Adrenal gland (tissue), 12 donors: Measurements from ENCODE around the gene POLD3. TPM values are rescaled to one million over a fixed set of nuclear protein-coding genes. Genes with fewer than 3 reads are reported as not detected.

Source experiments
- DNase-seq, 7 donors: peaks; one replicate each; pipeline ENCODE4 v3.0.0-alpha.2; 2019 to 2020
- H3K27ac ChIP-seq, 5 donors: fragments of 200-600 bp; sonication (generic) in 4 of 5; 1 replicate in 3 of 5; 2 replicates in 2 of 5; pipeline versions ENCODE4 v1.5.1 to v1.8.0; 2016 to 2020; ENCODE audit warnings: mild to moderate bottlenecking in 1 of 5
- H3K27me3 ChIP-seq: fragments of 200-600 bp; 2 replicates; pipeline ENCODE4 v1.8.0; 2021
- H3K36me3 ChIP-seq, 2 donors: fragments of 200-600 bp; replicated peaks in 1 of 2; 1 replicate in 1 of 2; 2 replicates in 1 of 2; pipeline versions ENCODE4 v1.5.1 to v1.8.0; 2018 to 2022
- H3K4me1 ChIP-seq, 2 donors: fragments of 200-600 bp; replicated peaks in 1 of 2; 1 replicate in 1 of 2; 2 replicates in 1 of 2; pipeline versions ENCODE4 v1.5.1 to v1.8.0; 2018 to 2021
- H3K4me3 ChIP-seq, 4 donors: fragments of 200-600 bp; sonication (generic) in 3 of 4; one replicate each; pipeline ENCODE4 v1.5.1; 2016 to 2018
- H3K9me3 ChIP-seq, 3 donors: fragments of 200-600 bp; sonication (generic) in 1 of 3; replicated peaks in 1 of 3; 1 replicate in 2 of 3; 2 replicates in 1 of 3; pipeline versions ENCODE4 v1.5.1 to v1.8.0; 2016 to 2021
- CTCF ChIP-seq, 6 experiments: fragments of 450-650 bp in 4 of 6; fragments of 200-600 bp in 2 of 6; sonication (generic) in 1 of 6; IDR thresholded peaks; 1 replicate in 5 of 6; 2 replicates in 1 of 6; pipeline versions ENCODE4 v1.5.1 to v1.8.0; 2016 to 2021; ENCODE audit warnings: antibody characterized with exemption in 6 of 6, mild to moderate bottlenecking in 2 of 6, moderate library complexity in 1 of 6
- POLR2A ChIP-seq, 2 donors: fragments of 450-650 bp; IDR thresholded peaks; one replicate each; pipeline ENCODE4 v1.6.1; 2017; ENCODE audit warnings: antibody characterized with exemption in 2 of 2, mild to moderate bottlenecking in 2 of 2, moderate library complexity in 1 of 2
- WGBS, 4 donors: extraction: QIAGEN DNeasy Blood & Tissue Kit in 2 of 4; methylation state at CpG; one replicate each; pipeline versions ENCODE4 v1.1.5 to v1.1.7; 2013 to 2017; 5-methylcytosine and 5-hydroxymethylcytosine counted together
- intact Hi-C, 2 donors: fragments of 100-400 bp; cut with DNase I; formaldehyde crosslinking; loops; one replicate each; pipeline versions ENCODE4 v1.14.1 to v1.15.0; 2022 to 2023
- polyA plus RNA-seq, 3 donors: library from polyadenylated mRNA; stranded (reverse); fragments of 200-250 nt in 2 of 3; fragments of 350-450 nt in 1 of 3; fragmentation: Illumina TruSeq in 1 of 3; extraction: RNeasy Lipid Tissue Mini Kit (QIAGEN cat#74804) in 1 of 3; gene quantifications; one replicate each; pipeline ENCODE4 v1.2.3, GENCODE V29; 2013 to 2014
- total RNA-seq, 9 donors: library from RNA; depleted of rRNA in 4 of 9; stranded (reverse); fragments of >200 nt in 4 of 9; fragments of 120-200 nt in 1 of 9; fragmentation: NEBNext Ultra II Directional in 1 of 9; extraction: Animal tissue kit (Norgen Biotek cat#: 25700) in 1 of 9; gene quantifications; one replicate each; pipeline versions ENCODE4 v1.1.0 to v1.2.4, GENCODE V29; 2013 to 2023
- donor health status: healthy with polysubstance abuse.
- donor health status: Bipolar disorder and iron deficiency.
- donor health status: DM: yes; HTN: yes; CAD: no.
- donor health status: DM: no; HTN: no; CAD: no.
- donor health status: DM: no; HTN: no; CAD: no.
- donor health status: DM: yes; HTN: yes; CAD: no.

Gene POLD3
- total and polyA plus RNA-seq, 12 donors, result 3.5 to 14.5 (median 9.7) TPM

GRCh38 chr11:74550991-74551753, 41.2 kb upstream of the POLD3 start:
- 55 to 77% (median 56%) methylated on average over 3 to 4 of the region's 4 CpGs for WGBS, 4 donors
- H3K9me3 ChIP-seq, result no peaks in the 10 kb centered on the region
- H3K27me3 ChIP-seq, result no peaks in the 10 kb centered on the region
- intact Hi-C loops, result no loop called here
- no peak for DNase-seq
- H3K27ac ChIP-seq, result no peak overlapping the region
- no peaks in the 10 kb centered on the region for H3K4me1 ChIP-seq
- TF ChIP-seq CTCF (IDR thresholded peaks at IDR 0.05) (no peak), POLR2A (IDR thresholded peaks at IDR 0.05) (no peak)
- no peaks in the 10 kb centered on the region for H3K36me3 ChIP-seq
- no peak overlapping the region for H3K4me3 ChIP-seq

- Histone ChIP-seq H3K27ac (no peak overlapping the region), H3K36me3 (no peaks in the 10 kb centered on the region), H3K4me1 (no peaks in the 10 kb centered on the region), H3K27me3 (peaks cover 3% of the 10 kb centered on the region), H3K9me3 (no peaks in the 10 kb centered on the region), H3K4me3 (no peak overlapping the region)
- TF ChIP-seq POLR2A (IDR thresholded peaks at IDR 0.05) (no peak), CTCF (IDR thresholded peaks at IDR 0.05) (no peak)
- intact Hi-C loops, result no loop called here
- no peak for DNase-seq
Observed at GRCh38 chr11:74551754-74552145, 40.6 kb upstream of the POLD3 start.

GRCh38 chr11:74557526-74557925, 34.9 kb upstream of the POLD3 start:
- no peak for DNase-seq
- no peak for TF ChIP-seq POLR2A (IDR thresholded peaks at IDR 0.05)
- TF ChIP-seq CTCF (IDR thresholded peaks at IDR 0.05), result no peak
- intact Hi-C loops, result no loop called here
- no peaks in the 10 kb centered on the region for H3K36me3 ChIP-seq
- no peak overlapping the region for H3K4me3 ChIP-seq
- H3K9me3 ChIP-seq, result no peaks in the 10 kb centered on the region
- H3K27me3 ChIP-seq, result peaks cover 3% of the 10 kb centered on the region
- no peaks in the 10 kb centered on the region for H3K4me1 ChIP-seq
- 83 to 96% (median 95%) methylated on average over 3 of the region's 3 CpGs for WGBS, 4 donors
- H3K27ac ChIP-seq, result no peak overlapping the region

- Histone ChIP-seq H3K4me1 (no peaks in the 10 kb centered on the region), H3K27ac (no peak overlapping the region), H3K9me3 (no peaks in the 10 kb centered on the region), H3K4me3 (no peak overlapping the region), H3K36me3 (no peaks in the 10 kb centered on the region), H3K27me3 (peaks cover 3% of the 10 kb centered on the region)
- intact Hi-C loops, result no loop called here
- WGBS, 4 donors, result 70 to 86% (median 76%) methylated on average over 6 to 7 of the region's 7 CpGs
- DNase-seq, result peak in 5 of 7 donors; percentile 9 to 59 (median 18)
- no peak for TF ChIP-seq CTCF (IDR thresholded peaks at IDR 0.05)
- TF ChIP-seq POLR2A (IDR thresholded peaks at IDR 0.05), result no peak
Observed at GRCh38 chr11:74559110-74559933, 33.1 kb upstream of the POLD3 start.
